Measurements from ENCODE around the gene PLCH1.

DNA sequence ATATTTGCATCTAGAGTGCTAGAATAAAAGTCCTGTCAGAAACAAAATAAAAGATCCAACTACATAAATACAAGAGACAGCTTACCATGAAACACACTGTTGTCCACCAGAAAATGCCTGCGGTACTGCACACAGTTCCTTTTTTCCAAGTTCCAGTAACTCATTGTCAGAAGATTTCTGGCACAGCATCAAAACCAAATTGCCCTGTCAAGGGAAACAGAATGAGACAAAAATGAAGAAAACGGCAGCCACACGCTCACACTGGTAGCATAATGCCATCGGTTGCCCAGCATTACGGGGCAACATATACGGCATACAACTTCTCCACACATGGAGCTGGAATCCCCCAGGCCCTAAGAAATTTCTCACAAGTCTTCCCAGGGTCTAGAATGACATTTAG, 40.8 kb downstream of the PLCH1 start:
- TF ChIP-seq POLR2AphosphoS5 (IDR thresholded peaks at IDR 0.05; ENCODE audit: low read depth, low read length) (no peak), POLR2A (IDR thresholded peaks at IDR 0.05; ENCODE audit: low read depth, low read length) (no peak)

Data from GM12891 (cell line).